Vagina (tissue), 2 donors: ENCODE data around the gene CYBB.

Experiments used
- CTCF ChIP-seq, 3 experiments: fragments of 450-650 bp in 2 of 3; fragments of 200-600 bp in 1 of 3; sonication (generic) in 1 of 3; IDR thresholded peaks; one replicate each; pipeline ENCODE4 v1.5.1; 2017 to 2019; ENCODE audit warnings: antibody characterized with exemption in 3 of 3, mild to moderate bottlenecking in 2 of 3, moderate library complexity in 2 of 3
- POLR2A ChIP-seq, 2 donors: fragments of 450-650 bp; IDR thresholded peaks; one replicate each; pipeline ENCODE4 v1.6.1; 2017; ENCODE audit warnings: antibody characterized with exemption in 2 of 2, mild to moderate bottlenecking in 2 of 2, moderate library complexity in 2 of 2
- POLR2AphosphoS5 ChIP-seq, 2 donors: sonication (generic); formaldehyde crosslinking; IDR thresholded peaks; one replicate each; pipeline ENCODE4 v1.9.0; 2017; ENCODE audit warnings: antibody characterized with exemption in 2 of 2, mild to moderate bottlenecking in 2 of 2, low read depth in 1 of 2; ENCODE audit not compliant: insufficient read depth in 1 of 2

- no peak for TF ChIP-seq POLR2AphosphoS5 (IDR thresholded peaks at IDR 0.05; ENCODE audit: insufficient read depth in 1 of 2, low read depth in 1 of 2)
- no peak for TF ChIP-seq CTCF (IDR thresholded peaks at IDR 0.05)
- TF ChIP-seq POLR2A (IDR thresholded peaks at IDR 0.05), result no peak
Observed at GRCh38 chrX:37829721-37830120, 49.9 kb downstream of the CYBB start.
